ENCODE data around the gene SEMA4F.

DNA sequence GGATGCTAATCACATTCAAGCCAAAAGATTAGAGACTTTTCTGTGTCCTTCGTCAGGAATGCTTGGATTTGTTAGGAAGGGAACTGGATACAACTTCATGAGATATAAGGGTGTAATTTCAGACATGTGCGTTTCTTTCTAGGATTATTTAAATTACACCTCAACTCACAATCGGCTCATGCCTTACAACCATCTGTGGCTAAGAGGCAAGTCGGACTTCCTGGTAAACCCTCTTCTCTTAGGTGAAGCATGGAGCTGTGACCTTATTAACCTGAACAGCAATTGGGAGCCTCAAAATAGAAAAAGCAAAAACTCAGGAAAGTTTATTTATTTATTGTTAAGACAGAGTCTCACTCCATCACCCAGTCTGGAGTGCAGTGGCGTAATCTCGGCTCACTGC is 61.8 kb downstream of the SEMA4F start:
- no peak for TF ChIP-seq POLR2A (IDR thresholded peaks at IDR 0.05)
- TF ChIP-seq, protein P1, sequence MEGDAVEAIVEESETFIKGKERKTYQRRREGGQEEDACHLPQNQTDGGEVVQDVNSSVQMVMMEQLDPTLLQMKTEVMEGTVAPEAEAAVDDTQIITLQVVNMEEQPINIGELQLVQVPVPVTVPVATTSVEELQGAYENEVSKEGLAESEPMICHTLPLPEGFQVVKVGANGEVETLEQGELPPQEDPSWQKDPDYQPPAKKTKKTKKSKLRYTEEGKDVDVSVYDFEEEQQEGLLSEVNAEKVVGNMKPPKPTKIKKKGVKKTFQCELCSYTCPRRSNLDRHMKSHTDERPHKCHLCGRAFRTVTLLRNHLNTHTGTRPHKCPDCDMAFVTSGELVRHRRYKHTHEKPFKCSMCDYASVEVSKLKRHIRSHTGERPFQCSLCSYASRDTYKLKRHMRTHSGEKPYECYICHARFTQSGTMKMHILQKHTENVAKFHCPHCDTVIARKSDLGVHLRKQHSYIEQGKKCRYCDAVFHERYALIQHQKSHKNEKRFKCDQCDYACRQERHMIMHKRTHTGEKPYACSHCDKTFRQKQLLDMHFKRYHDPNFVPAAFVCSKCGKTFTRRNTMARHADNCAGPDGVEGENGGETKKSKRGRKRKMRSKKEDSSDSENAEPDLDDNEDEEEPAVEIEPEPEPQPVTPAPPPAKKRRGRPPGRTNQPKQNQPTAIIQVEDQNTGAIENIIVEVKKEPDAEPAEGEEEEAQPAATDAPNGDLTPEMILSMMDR (IDR thresholded peaks at IDR 0.05): no peak
- no peak for TF ChIP-seq POLR2AphosphoS5 (IDR thresholded peaks at IDR 0.05; ENCODE audit: insufficient read depth in 1 of 2, low read depth in 1 of 2)
